DND-41 (cell line): ENCODE measurements around the gene SIAH1.
A peak's percentile ranks its signal among the peaks of the same experiment; 100 is the strongest.

Experiments used
- ATAC-seq: fragments of 200-7000 bp; cut with Tn5 transposase; 3 replicates; pipeline ENCODE4 v1.9.1; 2021; ENCODE audit warnings: low read depth; ENCODE audit not compliant: insufficient read depth
- DNase-seq: peaks from one replicate; pipeline ENCODE4 v3.0.0-alpha.2; 2020
- H2AFZ ChIP-seq: 2 replicates; pipeline ENCODE4 v1.6.0; 2012; ENCODE audit warnings: low read depth, low read length
- H3K27ac ChIP-seq: 2 replicates; pipeline ENCODE4 v1.5.1; 2012; ENCODE audit warnings: low read length, inconsistent platforms
- H3K27me3 ChIP-seq: fragments of 200-600 bp; sonication (generic); 2 replicates; pipeline ENCODE4 v1.6.0; 2012; ENCODE audit warnings: low read length, mild to moderate bottlenecking, inconsistent platforms; ENCODE audit not compliant: insufficient read depth, poor library complexity
- H3K36me3 ChIP-seq: 2 replicates; pipeline ENCODE4 v1.5.1; 2012; ENCODE audit warnings: low read length, inconsistent platforms; ENCODE audit not compliant: insufficient read depth
- H3K4me1 ChIP-seq: 2 replicates; pipeline ENCODE4 v1.5.1; 2012; ENCODE audit warnings: mild to moderate bottlenecking, low read length; ENCODE audit not compliant: insufficient read depth
- H3K4me2 ChIP-seq: 2 replicates; pipeline ENCODE4 v1.6.0; 2012; ENCODE audit warnings: mild to moderate bottlenecking, moderate library complexity, low read length, inconsistent platforms; ENCODE audit not compliant: insufficient read depth
- H3K4me3 ChIP-seq, 2 experiments: fragments of 200-600 bp in 1 of 2; shearing (Covaris generic) in 1 of 2; 2 replicates each; pipeline ENCODE4 v1.5.1; 2012 to 2016; ENCODE audit warnings: inconsistent platforms in 2 of 2, low read length in 2 of 2, mild to moderate bottlenecking in 2 of 2, low read depth in 1 of 2, moderate library complexity in 1 of 2
- H3K79me2 ChIP-seq: 2 replicates; pipeline ENCODE4 v1.6.0; 2012; ENCODE audit warnings: low read length, inconsistent platforms; ENCODE audit not compliant: insufficient read depth
- H3K9ac ChIP-seq: 2 replicates; pipeline ENCODE4 v1.6.0; 2012; ENCODE audit warnings: low read depth, mild to moderate bottlenecking, inconsistent platforms, low read length, moderate library complexity
- H3K9me3 ChIP-seq: 2 replicates; pipeline ENCODE4 v1.5.1; 2012; ENCODE audit warnings: low read length, moderate library complexity, mild to moderate bottlenecking, inconsistent platforms; ENCODE audit not compliant: insufficient read depth, severe bottlenecking
- H4K20me1 ChIP-seq: 2 replicates; pipeline ENCODE4 v1.6.0; 2012; ENCODE audit warnings: low read length; ENCODE audit not compliant: insufficient read depth
- EZH2 ChIP-seq: IDR thresholded peaks from 3 replicates; pipeline ENCODE4 v1.6.1; 2012; ENCODE audit warnings: borderline replicate concordance, low read depth, mild to moderate bottlenecking, moderate library complexity, low read length, inconsistent platforms; ENCODE audit not compliant: severe bottlenecking
- TF ChIP-seq, protein P1 (sequence below): IDR thresholded peaks from 2 replicates; pipeline ENCODE4 v1.5.1; 2012; ENCODE audit warnings: borderline replicate concordance, low read length, moderate library complexity, mild to moderate bottlenecking; ENCODE audit not compliant: poor library complexity, severe bottlenecking; ENCODE audit errors: extremely low read depth

SIAH1 gene

GRCh38 chr16:48367441-48368049, 17.7 kb downstream of the SIAH1 start:
- peaks cover 21% of the 10 kb centered on the region for H3K4me1 ChIP-seq
- TF ChIP-seq, protein P1, sequence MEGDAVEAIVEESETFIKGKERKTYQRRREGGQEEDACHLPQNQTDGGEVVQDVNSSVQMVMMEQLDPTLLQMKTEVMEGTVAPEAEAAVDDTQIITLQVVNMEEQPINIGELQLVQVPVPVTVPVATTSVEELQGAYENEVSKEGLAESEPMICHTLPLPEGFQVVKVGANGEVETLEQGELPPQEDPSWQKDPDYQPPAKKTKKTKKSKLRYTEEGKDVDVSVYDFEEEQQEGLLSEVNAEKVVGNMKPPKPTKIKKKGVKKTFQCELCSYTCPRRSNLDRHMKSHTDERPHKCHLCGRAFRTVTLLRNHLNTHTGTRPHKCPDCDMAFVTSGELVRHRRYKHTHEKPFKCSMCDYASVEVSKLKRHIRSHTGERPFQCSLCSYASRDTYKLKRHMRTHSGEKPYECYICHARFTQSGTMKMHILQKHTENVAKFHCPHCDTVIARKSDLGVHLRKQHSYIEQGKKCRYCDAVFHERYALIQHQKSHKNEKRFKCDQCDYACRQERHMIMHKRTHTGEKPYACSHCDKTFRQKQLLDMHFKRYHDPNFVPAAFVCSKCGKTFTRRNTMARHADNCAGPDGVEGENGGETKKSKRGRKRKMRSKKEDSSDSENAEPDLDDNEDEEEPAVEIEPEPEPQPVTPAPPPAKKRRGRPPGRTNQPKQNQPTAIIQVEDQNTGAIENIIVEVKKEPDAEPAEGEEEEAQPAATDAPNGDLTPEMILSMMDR, result no peak
- TF ChIP-seq EZH2, result no peak
- no peak overlapping the region for H3K4me2 ChIP-seq
- H3K9me3 ChIP-seq, result no peaks in the 10 kb centered on the region
- no peak overlapping the region for H3K27ac ChIP-seq
- H3K79me2 ChIP-seq, result peaks cover 100% of the 10 kb centered on the region
- peaks cover 91% of the 10 kb centered on the region for H4K20me1 ChIP-seq
- no peak for ATAC-seq
- H3K9ac ChIP-seq, result no peak overlapping the region
- peaks cover 2% of the 10 kb centered on the region; the same call in 1 of the 2 replicates for H3K36me3 ChIP-seq
- no peak for DNase-seq
- no peak overlapping the region for H2AFZ ChIP-seq
- H3K27me3 ChIP-seq, result no peaks in the 10 kb centered on the region
- no peak overlapping the region for H3K4me3 ChIP-seq

DNA sequence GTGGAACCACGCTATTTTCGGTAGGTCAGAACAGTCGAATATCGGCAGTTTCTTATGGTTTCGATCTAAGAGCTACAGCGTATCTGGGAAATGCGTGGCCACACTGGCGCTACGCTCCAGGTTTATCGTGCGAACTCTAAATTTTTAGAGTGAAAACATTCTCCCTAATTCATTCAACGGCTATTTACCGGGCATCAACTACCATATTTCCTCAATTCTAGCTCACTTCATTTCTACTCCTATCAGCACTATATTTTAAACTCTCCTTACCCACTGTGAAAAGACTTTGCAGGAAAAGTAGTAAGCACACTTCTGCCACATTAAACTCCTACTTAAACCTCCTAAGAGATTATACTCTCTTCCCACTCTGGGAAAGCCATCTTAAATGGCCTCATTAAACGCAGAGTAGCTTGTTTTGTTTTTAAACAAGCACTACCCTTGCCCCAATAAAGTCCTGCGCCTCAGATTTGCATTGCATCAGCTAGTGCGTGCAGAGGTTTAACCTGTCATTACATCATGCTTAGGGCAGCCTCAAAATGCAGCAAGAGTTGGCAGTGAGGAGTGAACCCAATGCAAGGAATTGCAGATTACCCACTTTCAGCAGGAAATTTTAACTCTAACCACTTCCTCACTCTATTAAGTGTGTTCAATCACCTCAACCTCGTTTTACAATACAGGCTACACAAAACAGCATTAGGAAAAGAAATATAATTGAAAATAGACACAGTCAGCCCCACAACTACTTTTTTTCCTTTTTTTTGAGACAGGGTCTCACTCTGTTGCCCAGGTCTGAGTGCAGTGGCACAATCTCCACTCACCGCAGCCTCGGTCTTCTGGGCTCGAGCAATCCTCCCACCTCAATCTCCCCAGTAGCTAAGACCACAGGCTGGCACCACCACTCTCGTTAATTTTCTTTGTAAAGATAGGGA, 18.8 kb downstream of the SIAH1 start:
- Histone ChIP-seq H3K4me1 (peaks cover 21% of the 10 kb centered on the region), H2AFZ (no peak overlapping the region), H3K79me2 (peaks cover 100% of the 10 kb centered on the region), H4K20me1 (peaks cover 90% of the 10 kb centered on the region), H3K4me3 (no peak overlapping the region), H3K36me3 (peaks cover 12% of the 10 kb centered on the region), H3K9me3 (no peaks in the 10 kb centered on the region), H3K27ac (peak overlapping the region; percentile 31; the same call in 1 of the 2 replicates), H3K4me2 (no peak overlapping the region), H3K27me3 (no peaks in the 10 kb centered on the region), H3K9ac (no peak overlapping the region)
- ATAC-seq, result peak; percentile 72
- peak; percentile 47 for DNase-seq
- TF ChIP-seq, protein P1, result no peak
- TF ChIP-seq EZH2, result no peak

DNA sequence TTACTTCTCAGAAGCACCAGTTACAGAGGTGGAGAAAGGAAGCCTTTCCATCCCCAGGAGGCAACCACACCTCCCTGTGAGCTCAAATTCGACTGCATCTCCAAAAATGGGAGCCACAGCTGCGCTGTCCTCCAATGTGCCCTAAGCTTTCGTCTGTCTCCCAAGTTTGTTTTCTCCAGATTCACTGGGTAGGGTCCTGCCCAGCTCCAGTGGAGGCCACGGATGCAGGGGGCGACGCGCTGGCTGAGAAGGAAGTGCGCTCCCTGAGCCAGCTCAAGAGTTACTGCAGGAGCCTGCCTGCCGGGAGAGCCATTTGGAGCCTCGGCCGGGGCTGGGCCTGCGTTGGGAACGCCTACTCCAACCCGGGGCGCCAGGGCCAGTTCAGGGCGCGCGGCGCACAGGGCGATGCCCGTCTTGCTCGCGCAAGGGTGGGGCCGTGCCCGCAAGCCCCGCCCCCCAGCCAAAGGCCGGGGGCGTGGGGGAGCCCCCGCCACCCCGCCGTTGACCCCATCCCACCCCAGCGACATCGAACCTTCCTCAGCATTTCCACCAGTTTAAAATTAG, 19.5 kb downstream of the SIAH1 start:
- Histone ChIP-seq H4K20me1 (peaks cover 88% of the 10 kb centered on the region), H3K9me3 (no peaks in the 10 kb centered on the region), H3K79me2 (peaks cover 100% of the 10 kb centered on the region), H3K4me3 (no peak overlapping the region), H2AFZ (no peak overlapping the region), H3K9ac (no peak overlapping the region), H3K4me2 (no peak overlapping the region), H3K36me3 (peaks cover 14% of the 10 kb centered on the region), H3K27ac (no peak overlapping the region), H3K4me1 (peaks cover 21% of the 10 kb centered on the region), H3K27me3 (no peaks in the 10 kb centered on the region)
- TF ChIP-seq, protein P1, result no peak
- no peak for TF ChIP-seq EZH2
- ATAC-seq, result no peak
- DNase-seq, result no peak
